H1 (cell line): Measurements from ENCODE around the gene CMSS1. TPM values are rescaled to one million over a fixed set of nuclear protein-coding genes. Genes with fewer than 3 reads are reported as not detected.

Source experiments
- CREB1 ChIP-seq: IDR thresholded peaks from 2 replicates; pipeline ENCODE4 v1.6.1; 2012; ENCODE audit warnings: inconsistent platforms
- FOSL1 ChIP-seq: IDR thresholded peaks from 2 replicates; pipeline ENCODE4 v1.6.1; 2011; ENCODE audit warnings: mild to moderate bottlenecking, low read depth, low read length, moderate library complexity; ENCODE audit not compliant: insufficient read depth
- SIN3A ChIP-seq, 2 experiments: IDR thresholded peaks in 1 of 2; conservative IDR thresholded peaks in 1 of 2; 2 replicates each; pipeline ENCODE4 v1.6.1; 2011 to 2012; ENCODE audit warnings: low read length in 2 of 2, improper control_type of control experiment in 1 of 2, low read depth in 1 of 2, mild to moderate bottlenecking in 1 of 2
- YY1 ChIP-seq: IDR thresholded peaks from 2 replicates; pipeline ENCODE4 v1.6.1; 2011; ENCODE audit warnings: low read depth, mild to moderate bottlenecking, low read length
- polyA plus RNA-seq, 7 experiments: library from polyadenylated mRNA; depleted of rRNA in 3 of 7; stranded (reverse) in 5 of 7; unstranded in 2 of 7; fragments of >200 nt in 5 of 7; fragments of 200-250 nt in 2 of 7; gene quantifications; 1 replicate in 5 of 7; 2 replicates in 1 of 7; 4 replicates in 1 of 7; pipeline versions ENCODE4 v1.2.1 to v1.2.3, GENCODE V29; 2011 to 2013; ENCODE audit warnings: missing spikeins in 2 of 7, mixed read lengths in 2 of 7
- total RNA-seq: library from RNA; stranded (reverse); fragmentation: NEBNext Ultra II Directional; extraction: Animal tissue kit (Norgen Biotek cat#: 25700); gene quantifications from 2 replicates; pipeline ENCODE4 v1.2.1, GENCODE V29; 2021

CMSS1 gene
- total and polyA plus RNA-seq, 2 of the 8 experiments (the other 6 are each of a cell fraction or from before 2014, with no cell fraction given) = 15.2 to 75.1 TPM

- TF ChIP-seq FOSL1 (no peak), CREB1 (no peak), SIN3A (conservative IDR thresholded peaks at IDR 0.05 in 1 of 2, IDR thresholded peaks at IDR 0.05 in 1 of 2; ENCODE audit: low read depth in 1 of 2, low read length in 2 of 2) (no peak), YY1 (no peak)
These were observed 181.9 kb downstream of the CMSS1 start (continued) for GRCh38 chr3:99999536-99999935.
